ENCODE data around the gene RRN3.
"Not testable (repeated sequence)": the region's sequence is repeated elsewhere in the genome, so short reads cannot be mapped to it uniquely, and the experiment has no call there.

RRN3 gene

GRCh38 chr16:15093955-15094827 lies at the start of gene RRN3:
Gene RRN3 (minus strand): TSS chr16:15094272. CDS start chr16:15094233, 39 bp downstream.
- peak; percentile 96 for DNase-seq

GRCh38 chr16:15143601-15144091 lies 49.6 kb upstream of the RRN3 start:
- DNase-seq, result not testable (repeated sequence)

- not testable (repeated sequence) for DNase-seq
Measured at GRCh38 chr16:15142891-15143600, 49.0 kb upstream of the RRN3 start.

- DNase-seq, result not testable (repeated sequence)
Measured at GRCh38 chr16:15142107-15142890, 48.2 kb upstream of the RRN3 start.

- DNase-seq, result no peak
Measured at GRCh38 chr16:15141586-15141985, 47.5 kb upstream of the RRN3 start.

GRCh38 chr16:15140444-15141365 lies 46.6 kb upstream of the RRN3 start:
- not testable (repeated sequence) for DNase-seq

GRCh38 chr16:15137514-15137913 lies 43.4 kb upstream of the RRN3 start:
- not testable (repeated sequence) for DNase-seq

GRCh38 chr16:15135483-15136360 lies 41.6 kb upstream of the RRN3 start:
- not testable (repeated sequence) for DNase-seq

GRCh38 chr16:15134752-15135482 lies 40.8 kb upstream of the RRN3 start:
- not testable (repeated sequence) for DNase-seq

GRCh38 chr16:15133554-15133953 lies 39.5 kb upstream of the RRN3 start:
- not testable (repeated sequence) for DNase-seq

- not testable (repeated sequence) for DNase-seq
Measured at GRCh38 chr16:15132719-15133428, 38.8 kb upstream of the RRN3 start.

GRCh38 chr16:15130943-15131700 lies 37.0 kb upstream of the RRN3 start:
- DNase-seq, result not testable (repeated sequence)

- DNase-seq, result not testable (repeated sequence)
Measured at GRCh38 chr16:15130256-15130932, 36.3 kb upstream of the RRN3 start.

- not testable (repeated sequence) for DNase-seq
Measured at GRCh38 chr16:15127641-15128425, 33.8 kb upstream of the RRN3 start.

GRCh38 chr16:15100372-15100987 lies 6.4 kb upstream of the RRN3 start:
- not testable (repeated sequence) for DNase-seq

GRCh38 chr16:15099366-15099909 lies 5.4 kb upstream of the RRN3 start:
- DNase-seq, result not testable (repeated sequence)

Measured in DMS53 (cell line).